HG03439 (cell line): Measurements from ENCODE around the gene NFATC1.
A peak's percentile ranks its signal among the peaks of the same experiment; 100 is the strongest.
"Not testable (repeated sequence)": the region's sequence is repeated elsewhere in the genome, so short reads cannot be mapped to it uniquely, and the experiment has no call there.

Experiments used
- ATAC-seq: cut with Tn5 transposase; IDR thresholded peaks from one replicate; pipeline ENCODE4 v1.9.1; 2021; ENCODE audit warnings: mild to moderate bottlenecking, moderate library complexity; ENCODE audit not compliant: unreplicated experiment

Gene NFATC1

DNA sequence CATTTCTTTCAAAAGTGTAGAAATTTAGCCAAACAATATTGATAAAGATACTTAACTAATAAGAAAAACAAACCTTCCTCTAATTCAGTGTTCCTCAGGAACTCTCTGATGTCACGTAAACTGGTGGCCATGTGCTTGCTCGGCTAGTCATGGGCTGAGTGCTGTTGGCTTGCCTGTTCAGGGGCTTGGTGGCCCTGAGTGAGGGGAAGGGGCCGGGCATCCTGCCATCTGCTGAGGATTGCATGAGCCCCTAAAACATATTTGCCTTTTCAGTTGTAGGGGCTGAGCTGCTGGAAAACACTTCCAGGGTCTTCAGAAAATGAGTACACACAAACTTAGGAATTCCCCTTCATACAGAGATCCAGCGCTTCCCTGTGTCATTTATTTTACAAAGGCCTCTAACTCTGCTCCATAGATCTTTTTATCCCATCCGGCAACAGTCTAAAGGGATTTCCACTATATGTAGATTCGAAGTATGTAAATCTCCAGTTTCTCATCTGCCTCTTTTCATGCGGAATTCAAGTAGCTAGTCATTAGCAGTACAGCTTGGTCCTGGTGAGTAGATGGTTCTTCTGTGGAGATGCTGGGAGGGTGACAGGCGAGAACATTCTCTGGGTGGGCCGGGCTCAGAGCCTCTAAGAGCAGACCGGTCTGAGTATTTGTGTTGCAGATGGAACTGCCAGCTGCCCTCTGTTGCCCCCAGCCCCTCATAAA is 20.1 kb upstream of the NFATC1 start:
- ATAC-seq, result no peak

DNA sequence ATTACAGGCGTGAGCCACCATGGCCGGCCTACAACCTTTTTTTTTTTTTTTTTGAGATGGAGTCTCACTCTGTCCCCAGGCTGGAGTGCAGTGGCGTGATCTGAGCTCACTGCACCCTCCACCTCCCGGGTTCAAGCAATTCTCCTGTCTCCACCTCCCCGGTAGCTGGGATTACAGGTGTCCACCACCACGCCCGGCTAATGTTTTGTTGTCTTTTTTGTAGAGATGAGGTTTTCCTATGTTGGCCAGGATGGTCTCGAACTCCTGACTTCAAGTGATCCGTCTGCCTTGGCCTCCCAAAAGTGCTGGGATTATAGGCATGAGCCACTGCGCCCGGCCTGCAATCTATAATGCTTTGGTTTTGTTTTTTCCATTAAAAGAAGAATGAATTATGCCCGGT is 19.1 kb upstream of the NFATC1 start:
- ATAC-seq, result not testable (repeated sequence)

DNA sequence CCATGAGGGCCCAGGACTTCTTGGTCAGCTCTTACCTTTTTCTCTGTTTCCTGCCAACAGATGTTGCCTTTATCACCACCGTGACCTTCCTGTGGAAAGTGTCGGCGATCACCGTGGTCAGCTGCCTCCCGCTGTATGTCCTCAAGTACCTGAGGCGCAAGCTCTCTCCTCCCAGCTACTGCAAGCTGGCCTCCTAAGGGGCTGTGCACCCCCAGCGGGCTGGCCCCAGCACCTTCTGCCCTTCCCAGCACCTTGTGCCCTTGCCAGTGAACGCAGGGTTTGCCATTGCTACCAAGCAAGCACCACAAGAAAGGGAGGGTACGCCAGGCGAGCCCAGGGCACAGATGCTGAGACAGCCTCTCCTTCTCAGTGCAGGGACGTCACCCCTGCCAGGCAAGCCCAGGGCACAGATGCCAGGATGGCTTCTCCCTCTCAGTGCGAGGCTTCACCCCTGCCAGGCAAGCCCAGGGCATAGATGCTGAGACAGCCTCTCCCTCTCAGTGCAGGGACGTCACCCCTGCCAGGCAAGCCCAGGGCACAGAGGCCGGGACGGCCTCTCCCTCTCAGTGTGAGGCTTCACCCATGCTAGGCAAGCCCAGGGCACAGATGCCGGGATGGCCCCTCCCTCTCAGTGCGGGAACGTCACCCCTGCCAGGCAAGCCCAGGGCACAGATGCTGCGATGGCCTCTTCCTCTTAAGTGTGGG is 18.4 kb upstream of the NFATC1 start:
- no peak for ATAC-seq

DNA sequence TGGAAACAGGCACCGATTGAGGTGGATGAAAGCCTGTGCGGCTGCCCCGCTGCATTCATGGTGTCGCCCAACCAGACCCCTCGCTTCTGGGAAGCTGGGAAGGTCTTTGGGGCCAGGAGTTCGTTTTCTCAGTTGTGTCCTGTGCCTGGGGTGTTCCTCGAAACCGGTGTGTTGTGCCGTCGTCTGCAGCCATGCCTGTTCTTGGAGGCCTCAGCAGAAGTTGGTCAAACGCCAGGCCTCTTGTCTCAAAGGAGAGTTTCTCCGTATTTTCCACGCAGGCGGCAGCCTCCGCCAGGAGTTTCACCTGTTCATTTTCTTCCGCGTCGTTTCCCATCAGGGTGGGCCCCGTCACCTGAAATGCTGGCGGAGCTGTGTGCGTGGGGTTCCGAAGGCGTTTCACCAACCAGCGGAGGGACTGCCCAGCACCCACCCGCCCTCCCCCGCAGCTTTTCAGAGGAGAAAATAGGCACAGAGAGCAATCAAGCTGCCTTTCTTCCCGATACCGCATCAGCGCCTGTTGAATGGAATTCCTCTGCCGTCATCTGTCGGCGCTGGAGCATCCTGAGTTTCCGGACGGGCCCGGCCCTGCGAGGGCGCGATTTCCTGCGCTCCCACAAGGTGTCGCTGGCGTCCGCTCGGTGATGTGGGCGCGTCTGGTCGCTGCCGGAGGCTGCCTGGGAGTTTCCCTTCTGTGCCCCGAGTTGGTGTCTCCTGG is 17.0 kb upstream of the NFATC1 start:
- ATAC-seq, result peak; percentile 69

GRCh38 chr18:79379251-79379905 is 16.4 kb upstream of the NFATC1 start:
- peak; percentile 9 for ATAC-seq

DNA sequence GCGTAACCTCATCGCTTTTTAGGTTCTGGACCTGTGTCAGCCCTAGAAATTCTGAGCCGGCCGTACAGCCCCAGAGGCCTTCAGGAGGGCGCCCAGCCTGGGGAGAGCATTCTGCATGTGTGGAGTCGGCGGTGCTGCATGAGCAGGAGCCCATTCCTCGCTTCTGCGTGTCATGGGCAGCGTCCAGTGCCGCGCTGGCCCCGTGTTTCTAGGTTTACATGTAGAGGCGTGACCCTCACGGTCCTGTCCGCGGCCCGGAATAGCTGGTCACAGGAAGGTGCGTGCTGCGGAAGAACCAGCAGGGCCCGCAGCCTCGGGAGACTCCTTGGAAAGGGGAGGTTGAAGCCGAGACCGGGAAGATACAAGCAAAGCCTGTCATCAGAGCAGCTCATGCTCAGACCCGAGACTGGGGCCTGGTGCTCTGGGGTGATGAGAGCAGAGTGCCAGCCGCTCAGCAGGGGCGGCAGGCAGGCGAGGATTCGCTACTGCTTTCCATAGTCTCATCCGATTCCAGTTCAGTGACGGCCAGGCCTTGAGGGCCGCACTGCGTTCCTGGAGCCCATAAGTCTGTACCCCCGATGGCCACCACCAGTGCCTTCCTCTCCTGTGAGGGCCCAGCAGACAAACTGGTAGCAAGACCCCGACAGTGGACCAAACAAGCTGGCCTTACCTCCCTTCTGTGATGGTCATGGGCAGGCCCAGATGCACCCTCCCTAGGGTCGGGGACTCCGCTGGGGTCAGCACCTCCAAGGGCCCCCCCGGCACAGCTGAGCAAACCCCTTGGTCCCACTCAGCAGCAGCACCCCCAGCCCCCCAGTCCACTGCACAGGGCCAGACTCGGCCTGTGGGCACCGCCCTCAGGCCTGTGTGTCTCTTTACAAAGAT is 15.6 kb upstream of the NFATC1 start:
- ATAC-seq, result no peak

DNA sequence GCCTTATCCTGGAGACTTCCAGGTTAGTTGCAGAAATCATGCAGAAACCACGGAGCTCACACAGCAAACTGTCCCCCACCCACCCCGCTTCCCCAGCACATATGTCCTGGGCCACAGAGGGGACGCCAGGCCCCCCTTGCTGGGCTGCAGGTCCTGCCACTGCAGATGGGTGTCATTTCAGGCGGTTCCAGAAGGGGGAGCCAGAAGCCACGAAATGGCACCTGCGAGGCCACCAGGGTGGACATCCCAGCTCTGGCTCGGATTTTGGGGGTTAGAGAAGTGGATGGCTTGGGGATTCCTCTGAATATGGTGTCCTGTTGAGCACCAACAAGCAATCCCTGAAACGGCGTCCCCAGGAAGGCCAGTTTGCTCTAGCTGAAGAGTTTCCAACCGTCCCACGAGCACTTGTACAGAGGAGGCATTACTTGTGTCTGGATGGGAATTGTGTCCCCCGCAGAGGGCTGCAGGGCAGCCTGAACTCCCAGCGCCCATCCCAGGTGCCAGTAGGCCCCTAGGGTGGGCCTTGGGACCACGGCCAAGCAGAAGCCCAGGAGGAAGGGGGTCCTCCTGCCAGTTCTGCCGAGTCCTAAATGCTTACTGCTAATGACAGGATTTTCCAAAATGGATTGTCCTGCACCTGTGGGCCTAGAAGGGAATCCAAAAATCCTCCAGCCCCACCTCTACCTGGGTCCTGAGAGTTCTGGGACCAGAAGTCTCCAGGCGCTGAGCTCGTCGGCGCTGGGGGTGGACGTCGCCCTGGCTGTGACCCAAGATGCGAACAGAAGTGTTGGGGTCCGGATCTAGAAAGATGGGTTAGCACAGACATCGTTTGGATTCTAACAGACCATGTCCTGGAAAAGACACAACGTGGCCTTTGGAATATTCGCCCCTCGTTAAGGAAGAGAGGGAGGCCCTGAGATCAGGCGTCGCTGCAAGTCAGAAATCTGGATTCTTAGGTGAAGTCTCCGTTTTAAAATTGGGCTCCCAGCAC is 14.6 kb upstream of the NFATC1 start:
- no peak for ATAC-seq

- no peak for ATAC-seq
Observed at GRCh38 chr18:79381811-79382311, 13.9 kb upstream of the NFATC1 start.

GRCh38 chr18:79382681-79383387 is 12.9 kb upstream of the NFATC1 start:
- no peak for ATAC-seq

DNA sequence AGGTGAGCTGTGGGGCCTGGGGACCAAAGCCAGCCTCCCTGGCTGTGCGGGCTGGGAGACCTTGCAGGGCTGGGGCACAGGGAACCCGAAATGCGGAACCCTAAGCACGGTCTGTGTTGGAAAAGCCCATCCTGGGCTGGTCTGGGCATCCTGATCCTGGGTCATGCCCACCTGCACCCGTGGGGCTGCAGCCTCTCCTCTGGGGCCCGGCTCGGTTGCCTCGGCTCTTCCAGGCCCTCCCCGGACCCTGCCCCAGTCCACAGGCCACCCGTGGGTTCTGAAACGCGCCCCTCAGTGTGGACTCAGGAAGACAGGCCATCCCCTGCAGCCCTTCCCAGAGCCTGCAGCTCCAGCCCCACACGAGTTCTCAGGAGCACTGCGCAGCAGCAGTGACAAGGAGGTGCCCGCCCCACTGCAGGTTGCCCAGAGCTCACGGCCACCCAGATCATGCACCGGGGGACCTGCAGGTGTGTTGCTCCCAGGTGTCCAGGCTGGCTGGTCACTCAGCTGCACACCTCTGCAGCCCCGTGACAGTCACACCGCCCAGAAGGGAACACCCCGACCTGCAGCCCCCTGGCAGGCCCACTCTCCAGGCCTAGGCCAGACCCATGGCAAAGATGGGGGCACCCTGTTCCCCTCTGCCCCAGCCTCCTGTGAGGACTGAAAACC is 12.2 kb upstream of the NFATC1 start:
- ATAC-seq, result no peak

GRCh38 chr18:79384151-79384807 is 11.5 kb upstream of the NFATC1 start:
- no peak for ATAC-seq

- no peak for ATAC-seq
Observed at GRCh38 chr18:79384834-79385233, 10.9 kb upstream of the NFATC1 start.

GRCh38 chr18:79385326-79385707 is 10.4 kb upstream of the NFATC1 start:
- no peak for ATAC-seq

DNA sequence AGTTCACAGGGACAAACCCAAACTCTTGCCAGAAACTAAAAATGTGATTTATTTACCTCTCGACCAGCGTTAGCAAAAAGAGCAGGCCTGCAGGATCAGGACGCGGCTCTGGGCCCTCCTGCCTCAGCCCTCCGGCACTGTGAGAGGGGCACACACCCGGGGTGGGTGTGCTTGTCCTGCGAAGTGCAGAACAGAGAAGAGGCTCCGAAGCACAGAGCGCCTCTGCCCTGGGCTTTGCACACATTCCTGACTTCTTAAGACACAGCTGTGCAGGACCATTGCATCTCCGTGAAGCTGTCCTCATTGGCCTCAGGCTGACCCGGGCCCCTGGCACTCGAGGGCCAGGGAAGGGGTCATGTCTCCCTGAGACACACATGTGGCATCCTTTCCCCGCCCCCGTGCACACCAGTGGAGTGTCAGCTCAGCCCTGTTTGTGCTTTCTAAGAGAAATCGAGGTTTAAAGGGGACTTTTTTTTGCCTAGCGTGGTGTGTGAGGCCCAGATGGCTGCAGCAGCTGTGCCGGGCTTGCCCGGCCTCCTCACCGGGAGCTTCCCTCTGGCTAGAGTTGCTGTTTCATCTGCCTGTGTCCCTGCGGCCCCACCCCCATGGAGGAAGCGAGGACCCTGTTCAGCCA is 9.9 kb upstream of the NFATC1 start:
- ATAC-seq, result no peak

- no peak for ATAC-seq
Observed at GRCh38 chr18:79386547-79386946, 9.2 kb upstream of the NFATC1 start.

DNA sequence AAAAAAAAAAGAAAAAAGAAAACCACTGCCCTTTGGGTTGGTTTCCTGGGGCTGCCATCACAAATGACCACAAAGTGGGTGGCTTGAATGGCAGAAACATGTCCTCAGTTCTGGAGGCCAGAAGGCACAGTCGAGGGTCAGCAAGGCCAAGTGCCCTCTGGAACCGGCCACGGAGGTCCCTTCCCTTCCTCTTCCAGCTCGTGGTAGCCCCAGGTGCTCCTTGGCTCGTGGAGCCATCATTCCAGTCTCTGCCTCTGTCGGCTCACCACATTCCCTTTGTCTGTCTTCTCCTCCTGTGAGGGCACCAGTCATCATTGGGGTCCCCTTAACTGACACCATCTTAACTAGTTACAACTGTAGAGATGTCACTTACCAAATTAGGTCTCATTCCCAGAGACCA is 8.5 kb upstream of the NFATC1 start:
- ATAC-seq, result no peak

DNA sequence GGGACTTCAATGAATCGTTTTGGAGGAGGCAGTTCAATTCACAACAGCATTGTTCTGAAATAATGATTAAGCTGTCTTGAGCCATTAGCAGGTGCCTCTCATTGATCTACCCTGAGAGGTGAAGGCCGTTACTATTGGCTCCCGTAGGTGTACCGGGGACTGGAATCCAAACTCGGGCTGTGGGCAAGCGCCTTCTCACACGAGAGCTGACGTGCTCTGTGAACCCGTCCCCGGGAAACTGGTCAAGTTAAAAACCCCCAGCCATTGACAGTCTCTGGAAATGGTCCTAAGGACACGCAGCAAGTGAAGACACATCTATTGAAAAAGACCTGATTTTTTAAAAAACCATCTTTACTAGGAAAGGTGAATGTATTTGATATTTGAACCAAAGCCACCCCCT is 8.1 kb upstream of the NFATC1 start:
- ATAC-seq, result no peak
